WTC11 (cell line): ENCODE measurements around the gene GABRP. TPM values are rescaled to one million over a fixed set of nuclear protein-coding genes. Genes with fewer than 3 reads are reported as not detected.
A peak's percentile ranks its signal among the peaks of the same experiment; 100 is the strongest.

ENCODE experiments used
- ATAC-seq: fragments of 200-7000 bp; cut with Tn5 transposase; 2 replicates; pipeline ENCODE4 v1.10.0; 2021; ENCODE audit warnings: mild to moderate bottlenecking, moderate library complexity
- CTCF ChIA-PET: fragments of 300-600 bp; sonication (Branson Sonifier 250); formaldehyde crosslinking; loops from one replicate; lab custom pipeline; 2021; ENCODE audit warnings: antibody characterized with exemption; lab: Charles Lee
- POLR2A ChIA-PET: fragments of 350-600 bp; sonication (Branson Sonifier 250); formaldehyde crosslinking; loops from one replicate; lab custom pipeline; 2021; ENCODE audit warnings: antibody characterized with exemption; lab: Charles Lee
- DNase-seq: peaks from one replicate; pipeline ENCODE4 v3.0.0; 2021; ENCODE audit warnings: low spot score
- H3K27ac Mint-ChIP-seq: 2 replicates; pipeline ENCODE4 v1.8.0; 2021; ENCODE audit warnings: mixed read lengths
- H3K27me3 Mint-ChIP-seq: 2 replicates; pipeline ENCODE4 v1.8.0; 2021; ENCODE audit warnings: low read depth, mild to moderate bottlenecking, moderate library complexity, mixed read lengths
- H3K36me3 Mint-ChIP-seq: 2 replicates; pipeline ENCODE4 v1.8.0; 2021; ENCODE audit warnings: mixed read lengths
- H3K4me1 Mint-ChIP-seq: 2 replicates; pipeline ENCODE4 v1.8.0; 2022; ENCODE audit warnings: mixed read lengths
- H3K4me3 Mint-ChIP-seq: 2 replicates; pipeline ENCODE4 v1.8.0; 2021; ENCODE audit warnings: mild to moderate bottlenecking, moderate library complexity, mixed read lengths
- H3K9me3 Mint-ChIP-seq: 2 replicates; pipeline ENCODE4 v1.8.0; 2021; ENCODE audit warnings: mixed read lengths
- ESRRA ChIP-seq: sonication (generic); formaldehyde crosslinking; IDR thresholded peaks from 2 replicates; pipeline ENCODE4 v1.8.1; 2022; ENCODE audit warnings: mild to moderate bottlenecking, missing genetic modification reagents, borderline replicate concordance
- ETV6 ChIP-seq: sonication (generic); formaldehyde crosslinking; IDR thresholded peaks from 2 replicates; pipeline ENCODE4 v1.8.1; 2022; ENCODE audit warnings: mild to moderate bottlenecking, missing genetic modification reagents
- FOXJ3 ChIP-seq: sonication (generic); formaldehyde crosslinking; IDR thresholded peaks from 2 replicates; pipeline ENCODE4 v1.9.0; 2021; ENCODE audit warnings: missing genetic modification reagents, mild to moderate bottlenecking, borderline replicate concordance
- SMAD3 ChIP-seq: sonication (generic); formaldehyde crosslinking; IDR thresholded peaks from 2 replicates; pipeline ENCODE4 v1.8.0; 2022; ENCODE audit warnings: missing genetic modification reagents, mild to moderate bottlenecking, borderline replicate concordance
- ZNF121 ChIP-seq: sonication (generic); formaldehyde crosslinking; IDR thresholded peaks from 2 replicates; pipeline ENCODE4 v1.8.0; 2023; ENCODE audit warnings: missing genetic modification reagents
- ZNF138 ChIP-seq: sonication (generic); formaldehyde crosslinking; conservative IDR thresholded peaks from 2 replicates; pipeline ENCODE4 v1.8.1; 2022; ENCODE audit warnings: mild to moderate bottlenecking, moderate library complexity, missing genetic modification reagents
- ZNF219 ChIP-seq: sonication (generic); formaldehyde crosslinking; IDR thresholded peaks from 2 replicates; pipeline ENCODE4 v1.8.0; 2023; ENCODE audit warnings: missing genetic modification reagents, mild to moderate bottlenecking, borderline replicate concordance
- ZNF232 ChIP-seq: sonication (generic); formaldehyde crosslinking; IDR thresholded peaks from 2 replicates; pipeline ENCODE4 v1.8.0; 2022; ENCODE audit warnings: mild to moderate bottlenecking, missing genetic modification reagents
- total RNA-seq: library from RNA; stranded (reverse); gene quantifications from 3 replicates; pipeline ENCODE4 v1.2.3, GENCODE V29; 2021
- TF ChIP-seq, protein P1 (sequence below): sonication (generic); formaldehyde crosslinking; IDR thresholded peaks from 2 replicates; pipeline ENCODE4 v1.8.0; 2022; ENCODE audit warnings: mild to moderate bottlenecking, missing genetic modification reagents
- TF ChIP-seq, protein P2 (sequence below): sonication (generic); formaldehyde crosslinking; IDR thresholded peaks from 2 replicates; pipeline ENCODE4 v1.8.1; 2023; ENCODE audit warnings: mild to moderate bottlenecking, missing genetic modification reagents
- TF ChIP-seq, protein P3 (sequence below): sonication (generic); formaldehyde crosslinking; IDR thresholded peaks from 2 replicates; pipeline ENCODE4 v1.8.1; 2023; ENCODE audit warnings: mild to moderate bottlenecking, moderate library complexity, missing genetic modification reagents
- TF ChIP-seq, protein P4 (sequence below): sonication (generic); formaldehyde crosslinking; IDR thresholded peaks from 2 replicates; pipeline ENCODE4 v1.8.0; 2023; ENCODE audit warnings: mild to moderate bottlenecking, missing genetic modification reagents
- TF ChIP-seq, protein P5 (sequence below): sonication (generic); formaldehyde crosslinking; IDR thresholded peaks from 2 replicates; pipeline ENCODE4 v1.8.1; 2023; ENCODE audit warnings: mild to moderate bottlenecking, missing genetic modification reagents, moderate library complexity
- TF ChIP-seq, protein P6 (sequence below): sonication (generic); formaldehyde crosslinking; IDR thresholded peaks from 2 replicates; pipeline ENCODE4 v1.8.0; 2022; ENCODE audit warnings: missing genetic modification reagents

Gene GABRP
- total RNA-seq, 1 experiment from 2014 or later, result 4.8 TPM

DNA sequence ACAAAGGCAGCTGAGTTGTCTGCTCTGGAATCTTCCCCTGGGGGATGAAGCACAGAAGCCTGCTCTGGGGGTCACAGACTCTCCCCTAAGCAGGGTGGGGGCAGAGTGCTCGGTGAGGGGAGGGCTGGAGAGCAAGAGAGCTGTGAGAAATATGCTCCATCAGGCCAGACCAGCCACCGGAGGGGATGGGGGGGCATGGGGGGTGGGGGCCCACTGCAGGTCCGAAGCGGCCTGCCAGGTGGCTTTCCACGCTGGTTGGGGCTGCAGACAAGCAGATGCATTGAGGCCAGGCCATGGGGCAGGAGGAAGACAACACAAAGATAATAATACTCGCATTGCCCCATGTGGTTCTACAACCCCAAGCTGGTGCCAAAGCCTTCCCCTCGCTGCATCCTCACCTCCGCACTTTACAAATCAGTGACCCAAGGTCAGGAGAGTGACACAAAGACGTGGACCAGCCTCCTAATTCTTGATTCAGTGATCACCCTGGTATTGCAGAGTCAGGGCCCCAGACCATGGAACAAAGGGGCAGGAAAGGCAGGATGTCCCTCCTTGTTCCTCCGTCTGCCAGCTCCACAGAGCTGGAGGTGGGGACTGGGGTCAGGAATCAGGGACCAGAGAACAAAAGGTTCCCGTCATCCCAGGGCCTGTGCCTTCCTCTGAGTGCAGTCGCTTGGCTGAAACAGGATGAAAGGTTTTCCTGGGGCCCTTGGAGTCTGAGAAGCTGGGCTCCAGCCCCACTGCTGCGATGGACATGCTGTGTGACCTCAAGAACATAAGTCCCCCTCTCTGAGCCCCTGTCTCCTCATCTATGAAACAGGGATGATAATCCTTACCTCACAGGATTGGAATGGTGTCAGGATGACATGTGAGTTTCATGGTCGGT is 37.2 kb upstream of the GABRP start:
- DNase-seq, result no peak

DNA sequence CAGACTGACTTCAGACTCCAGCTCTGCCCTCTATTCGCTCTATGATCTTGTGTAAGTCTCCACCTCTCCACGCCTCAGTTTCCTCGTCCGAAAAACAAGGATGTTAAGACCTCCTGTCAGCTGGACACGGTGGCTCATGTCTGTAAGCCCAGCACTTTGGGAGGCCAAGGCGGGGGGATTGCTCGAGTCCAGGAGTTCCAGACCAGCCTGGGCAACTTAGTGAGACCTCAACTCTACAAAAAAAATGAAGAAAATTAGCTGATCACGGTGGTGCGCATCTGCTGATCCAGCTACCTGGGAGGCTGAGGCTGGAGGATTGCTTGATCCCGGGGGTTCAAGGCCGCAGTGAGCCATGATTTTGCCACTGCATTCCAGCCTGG is 36.6 kb upstream of the GABRP start:
- peaks cover 72% of the 10 kb centered on the region for H3K4me1 Mint-ChIP-seq
- DNase-seq (no peak), ATAC-seq (no peak)
- peaks cover 13% of the 10 kb centered on the region; the same call in 1 of the 2 replicates for H3K36me3 Mint-ChIP-seq
- peaks cover 24% of the 10 kb centered on the region; the same call in 1 of the 2 replicates for H3K27me3 Mint-ChIP-seq
- TF ChIP-seq SMAD3 (CRISPR knock-in tag) (no peak), FOXJ3 (CRISPR knock-in tag) (no peak), ZNF232 (CRISPR knock-in tag) (no peak), ESRRA (CRISPR knock-in tag) (no peak), ETV6 (CRISPR knock-in tag) (no peak)
- TF ChIP-seq, protein P1, sequence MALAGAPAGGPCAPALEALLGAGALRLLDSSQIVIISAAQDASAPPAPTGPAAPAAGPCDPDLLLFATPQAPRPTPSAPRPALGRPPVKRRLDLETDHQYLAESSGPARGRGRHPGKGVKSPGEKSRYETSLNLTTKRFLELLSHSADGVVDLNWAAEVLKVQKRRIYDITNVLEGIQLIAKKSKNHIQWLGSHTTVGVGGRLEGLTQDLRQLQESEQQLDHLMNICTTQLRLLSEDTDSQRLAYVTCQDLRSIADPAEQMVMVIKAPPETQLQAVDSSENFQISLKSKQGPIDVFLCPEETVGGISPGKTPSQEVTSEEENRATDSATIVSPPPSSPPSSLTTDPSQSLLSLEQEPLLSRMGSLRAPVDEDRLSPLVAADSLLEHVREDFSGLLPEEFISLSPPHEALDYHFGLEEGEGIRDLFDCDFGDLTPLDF, result no peak
- TF ChIP-seq, protein P2, sequence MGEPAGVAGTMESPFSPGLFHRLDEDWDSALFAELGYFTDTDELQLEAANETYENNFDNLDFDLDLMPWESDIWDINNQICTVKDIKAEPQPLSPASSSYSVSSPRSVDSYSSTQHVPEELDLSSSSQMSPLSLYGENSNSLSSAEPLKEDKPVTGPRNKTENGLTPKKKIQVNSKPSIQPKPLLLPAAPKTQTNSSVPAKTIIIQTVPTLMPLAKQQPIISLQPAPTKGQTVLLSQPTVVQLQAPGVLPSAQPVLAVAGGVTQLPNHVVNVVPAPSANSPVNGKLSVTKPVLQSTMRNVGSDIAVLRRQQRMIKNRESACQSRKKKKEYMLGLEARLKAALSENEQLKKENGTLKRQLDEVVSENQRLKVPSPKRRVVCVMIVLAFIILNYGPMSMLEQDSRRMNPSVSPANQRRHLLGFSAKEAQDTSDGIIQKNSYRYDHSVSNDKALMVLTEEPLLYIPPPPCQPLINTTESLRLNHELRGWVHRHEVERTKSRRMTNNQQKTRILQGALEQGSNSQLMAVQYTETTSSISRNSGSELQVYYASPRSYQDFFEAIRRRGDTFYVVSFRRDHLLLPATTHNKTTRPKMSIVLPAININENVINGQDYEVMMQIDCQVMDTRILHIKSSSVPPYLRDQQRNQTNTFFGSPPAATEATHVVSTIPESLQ (CRISPR knock-in tag), result no peak
- TF ChIP-seq, protein P3, sequence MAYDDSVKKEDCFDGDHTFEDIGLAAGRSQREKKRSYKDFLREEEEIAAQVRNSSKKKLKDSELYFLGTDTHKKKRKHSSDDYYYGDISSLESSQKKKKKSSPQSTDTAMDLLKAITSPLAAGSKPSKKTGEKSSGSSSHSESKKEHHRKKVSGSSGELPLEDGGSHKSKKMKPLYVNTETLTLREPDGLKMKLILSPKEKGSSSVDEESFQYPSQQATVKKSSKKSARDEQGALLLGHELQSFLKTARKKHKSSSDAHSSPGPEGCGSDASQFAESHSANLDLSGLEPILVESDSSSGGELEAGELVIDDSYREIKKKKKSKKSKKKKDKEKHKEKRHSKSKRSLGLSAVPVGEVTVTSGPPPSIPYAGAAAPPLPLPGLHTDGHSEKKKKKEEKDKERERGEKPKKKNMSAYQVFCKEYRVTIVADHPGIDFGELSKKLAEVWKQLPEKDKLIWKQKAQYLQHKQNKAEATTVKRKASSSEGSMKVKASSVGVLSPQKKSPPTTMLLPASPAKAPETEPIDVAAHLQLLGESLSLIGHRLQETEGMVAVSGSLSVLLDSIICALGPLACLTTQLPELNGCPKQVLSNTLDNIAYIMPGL (CRISPR knock-in tag), result no peak
- peaks cover 8% of the 10 kb centered on the region for H3K9me3 Mint-ChIP-seq
- ChIA-PET CTCF (interaction anchor here (1.4 to 8.6 kb wide), 10 partner anchors 14 to 150 kb away, joined by 3 to 449 read pairs (median 21); partner anchors contain the start of gene GABRP), POLR2A (no interaction called here)
- no peak overlapping the region for H3K4me3 Mint-ChIP-seq
- peak overlapping the region; percentile 99 for H3K27ac Mint-ChIP-seq

More for the DNA sequence above, 37.2 kb upstream of the GABRP start:
- Mint-ChIP-seq H3K27me3 (peaks cover 24% of the 10 kb centered on the region; the same call in 1 of the 2 replicates), H3K4me1 (peaks cover 77% of the 10 kb centered on the region), H3K9me3 (peaks cover 12% of the 10 kb centered on the region), H3K36me3 (peaks cover 15% of the 10 kb centered on the region; the same call in 1 of the 2 replicates), H3K27ac (peak overlapping the region; percentile 99), H3K4me3 (no peak overlapping the region)
- ATAC-seq, result peak; percentile 5
- 0 out of 2 replicates have a peak, but pooled peaks have one; percentile 56 for TF ChIP-seq ZNF121 (CRISPR knock-in tag)
- TF ChIP-seq ZNF219 (CRISPR knock-in tag), result no peak
- ChIA-PET POLR2A (interaction anchor here (0.8 to 2.9 kb wide), 8 partner anchors 15 to 108 kb away, joined by 3 to 15 read pairs (median 6); no protein-coding TSS in a partner anchor), CTCF (interaction anchor here (0.7 to 8.6 kb wide), 19 partner anchors 13 to 416 kb away, joined by 3 to 449 read pairs (median 7); partner anchors contain the start of gene GABRP)

DNA sequence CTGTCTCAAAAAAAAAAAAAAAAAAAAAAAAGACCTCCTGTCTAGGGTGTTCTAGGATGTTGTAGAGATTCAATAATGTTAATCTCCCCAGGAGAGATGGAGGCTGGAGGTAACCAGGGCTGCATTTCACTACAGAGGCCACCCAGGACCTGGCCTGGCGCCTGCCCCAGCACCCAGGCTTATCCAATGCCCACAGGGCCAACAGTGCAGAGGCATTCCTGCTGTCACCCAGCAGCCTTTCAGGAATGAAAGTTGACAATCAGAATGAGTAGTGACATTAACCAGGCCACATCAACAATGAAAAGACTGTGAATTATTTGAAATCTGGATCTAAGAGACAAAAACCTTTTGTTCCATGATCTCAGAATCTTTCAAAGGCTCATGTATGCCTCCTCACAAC is 36.2 kb upstream of the GABRP start:
- TF ChIP-seq, protein P4, sequence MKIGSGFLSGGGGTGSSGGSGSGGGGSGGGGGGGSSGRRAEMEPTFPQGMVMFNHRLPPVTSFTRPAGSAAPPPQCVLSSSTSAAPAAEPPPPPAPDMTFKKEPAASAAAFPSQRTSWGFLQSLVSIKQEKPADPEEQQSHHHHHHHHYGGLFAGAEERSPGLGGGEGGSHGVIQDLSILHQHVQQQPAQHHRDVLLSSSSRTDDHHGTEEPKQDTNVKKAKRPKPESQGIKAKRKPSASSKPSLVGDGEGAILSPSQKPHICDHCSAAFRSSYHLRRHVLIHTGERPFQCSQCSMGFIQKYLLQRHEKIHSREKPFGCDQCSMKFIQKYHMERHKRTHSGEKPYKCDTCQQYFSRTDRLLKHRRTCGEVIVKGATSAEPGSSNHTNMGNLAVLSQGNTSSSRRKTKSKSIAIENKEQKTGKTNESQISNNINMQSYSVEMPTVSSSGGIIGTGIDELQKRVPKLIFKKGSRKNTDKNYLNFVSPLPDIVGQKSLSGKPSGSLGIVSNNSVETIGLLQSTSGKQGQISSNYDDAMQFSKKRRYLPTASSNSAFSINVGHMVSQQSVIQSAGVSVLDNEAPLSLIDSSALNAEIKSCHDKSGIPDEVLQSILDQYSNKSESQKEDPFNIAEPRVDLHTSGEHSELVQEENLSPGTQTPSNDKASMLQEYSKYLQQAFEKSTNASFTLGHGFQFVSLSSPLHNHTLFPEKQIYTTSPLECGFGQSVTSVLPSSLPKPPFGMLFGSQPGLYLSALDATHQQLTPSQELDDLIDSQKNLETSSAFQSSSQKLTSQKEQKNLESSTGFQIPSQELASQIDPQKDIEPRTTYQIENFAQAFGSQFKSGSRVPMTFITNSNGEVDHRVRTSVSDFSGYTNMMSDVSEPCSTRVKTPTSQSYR, result no peak
- no peak for TF ChIP-seq ZNF138 (CRISPR knock-in tag)
- TF ChIP-seq, protein P5, sequence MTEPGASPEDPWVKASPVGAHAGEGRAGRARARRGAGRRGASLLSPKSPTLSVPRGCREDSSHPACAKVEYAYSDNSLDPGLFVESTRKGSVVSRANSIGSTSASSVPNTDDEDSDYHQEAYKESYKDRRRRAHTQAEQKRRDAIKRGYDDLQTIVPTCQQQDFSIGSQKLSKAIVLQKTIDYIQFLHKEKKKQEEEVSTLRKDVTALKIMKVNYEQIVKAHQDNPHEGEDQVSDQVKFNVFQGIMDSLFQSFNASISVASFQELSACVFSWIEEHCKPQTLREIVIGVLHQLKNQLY (CRISPR knock-in tag), result no peak
- TF ChIP-seq, protein P6, sequence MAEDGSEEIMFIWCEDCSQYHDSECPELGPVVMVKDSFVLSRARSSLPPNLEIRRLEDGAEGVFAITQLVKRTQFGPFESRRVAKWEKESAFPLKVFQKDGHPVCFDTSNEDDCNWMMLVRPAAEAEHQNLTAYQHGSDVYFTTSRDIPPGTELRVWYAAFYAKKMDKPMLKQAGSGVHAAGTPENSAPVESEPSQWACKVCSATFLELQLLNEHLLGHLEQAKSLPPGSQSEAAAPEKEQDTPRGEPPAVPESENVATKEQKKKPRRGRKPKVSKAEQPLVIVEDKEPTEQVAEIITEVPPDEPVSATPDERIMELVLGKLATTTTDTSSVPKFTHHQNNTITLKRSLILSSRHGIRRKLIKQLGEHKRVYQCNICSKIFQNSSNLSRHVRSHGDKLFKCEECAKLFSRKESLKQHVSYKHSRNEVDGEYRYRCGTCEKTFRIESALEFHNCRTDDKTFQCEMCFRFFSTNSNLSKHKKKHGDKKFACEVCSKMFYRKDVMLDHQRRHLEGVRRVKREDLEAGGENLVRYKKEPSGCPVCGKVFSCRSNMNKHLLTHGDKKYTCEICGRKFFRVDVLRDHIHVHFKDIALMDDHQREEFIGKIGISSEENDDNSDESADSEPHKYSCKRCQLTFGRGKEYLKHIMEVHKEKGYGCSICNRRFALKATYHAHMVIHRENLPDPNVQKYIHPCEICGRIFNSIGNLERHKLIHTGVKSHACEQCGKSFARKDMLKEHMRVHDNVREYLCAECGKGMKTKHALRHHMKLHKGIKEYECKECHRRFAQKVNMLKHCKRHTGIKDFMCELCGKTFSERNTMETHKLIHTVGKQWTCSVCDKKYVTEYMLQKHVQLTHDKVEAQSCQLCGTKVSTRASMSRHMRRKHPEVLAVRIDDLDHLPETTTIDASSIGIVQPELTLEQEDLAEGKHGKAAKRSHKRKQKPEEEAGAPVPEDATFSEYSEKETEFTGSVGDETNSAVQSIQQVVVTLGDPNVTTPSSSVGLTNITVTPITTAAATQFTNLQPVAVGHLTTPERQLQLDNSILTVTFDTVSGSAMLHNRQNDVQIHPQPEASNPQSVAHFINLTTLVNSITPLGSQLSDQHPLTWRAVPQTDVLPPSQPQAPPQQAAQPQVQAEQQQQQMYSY (CRISPR knock-in tag), result no peak
- POLR2A ChIA-PET, result no interaction called here
- Mint-ChIP-seq H3K27me3 (peaks cover 24% of the 10 kb centered on the region), H3K4me1 (peaks cover 71% of the 10 kb centered on the region), H3K4me3 (no peak overlapping the region), H3K27ac (peak overlapping the region; percentile 99), H3K9me3 (peaks cover 6% of the 10 kb centered on the region; the same call in 1 of the 2 replicates), H3K36me3 (peaks cover 11% of the 10 kb centered on the region; the same call in 1 of the 2 replicates)
- DNase-seq (no peak), ATAC-seq (no peak)
- CTCF ChIA-PET, result interaction anchor here (0.6 to 8.6 kb wide), 5 partner anchors 22 to 61 kb away, joined by 3 to 449 read pairs (median 11); partner anchors contain the start of gene GABRP
